GM19351 (cell line): Measurements from ENCODE around the gene ERVK3-1.
A peak's percentile ranks its signal among the peaks of the same experiment; 100 is the strongest.
"Not testable (repeated sequence)": the region's sequence is repeated elsewhere in the genome, so short reads cannot be mapped to it uniquely, and the experiment has no call there.

Experiments used
- ATAC-seq: cut with Tn5 transposase; IDR thresholded peaks from one replicate; pipeline ENCODE4 v1.9.1; 2021; ENCODE audit warnings: mild to moderate bottlenecking, moderate library complexity; ENCODE audit not compliant: unreplicated experiment

The ERVK3-1 gene

DNA sequence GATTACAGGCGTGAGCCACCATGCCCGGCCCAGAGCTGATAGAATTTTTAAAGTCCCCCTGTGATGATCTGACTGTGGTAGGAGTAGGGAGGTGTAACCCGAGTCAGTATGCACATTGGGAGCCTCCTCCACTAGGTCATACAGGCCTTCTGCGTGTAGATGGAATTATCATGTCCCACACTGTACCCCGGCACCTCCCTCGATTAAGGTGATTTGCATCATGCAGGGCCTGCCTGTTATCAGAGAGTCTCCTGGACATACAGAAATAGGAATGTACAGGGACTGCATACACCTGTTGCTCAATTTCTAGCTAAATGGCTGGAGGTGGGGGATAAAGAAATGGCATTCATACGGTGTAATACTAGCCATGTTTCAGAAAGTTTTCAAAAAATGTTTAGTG, 922 bp upstream of the ERVK3-1 start:
- ATAC-seq, result no peak

DNA sequence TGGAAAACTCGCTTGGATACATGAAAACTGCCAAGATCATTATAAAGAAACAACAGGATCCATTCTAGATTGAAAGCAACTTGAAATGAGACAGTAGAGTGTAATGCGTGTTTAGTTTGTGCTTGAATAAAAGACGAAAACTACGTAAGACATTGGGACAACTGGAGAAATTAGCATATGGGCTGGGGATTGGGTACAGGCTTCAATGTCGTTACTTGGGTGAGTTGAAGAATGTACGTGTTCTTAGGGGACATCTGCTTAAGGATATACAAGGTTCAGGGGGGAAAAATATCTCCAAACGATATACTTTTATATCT, 471 bp upstream of the ERVK3-1 start:
- no peak for ATAC-seq

DNA sequence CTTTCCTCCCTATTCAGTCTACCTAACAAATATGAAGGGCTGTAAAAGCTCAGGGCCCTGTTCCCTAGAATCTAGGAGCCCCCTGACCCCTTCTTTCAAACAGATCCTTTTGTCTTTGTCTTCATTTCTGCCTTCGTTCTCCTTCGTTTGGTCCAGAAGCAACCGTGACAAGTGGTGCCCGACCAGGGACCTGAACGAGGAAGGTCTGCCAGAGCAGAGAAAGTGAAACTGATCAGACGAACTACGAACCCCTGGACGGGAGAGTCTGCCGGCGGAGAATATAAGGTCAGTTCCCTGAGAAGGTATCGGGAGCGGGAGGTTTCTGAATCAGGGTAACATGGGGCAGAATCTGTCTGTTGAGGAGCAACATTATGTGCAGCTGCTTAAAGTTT, 751 bp downstream of the ERVK3-1 start:
- no peak for ATAC-seq

DNA sequence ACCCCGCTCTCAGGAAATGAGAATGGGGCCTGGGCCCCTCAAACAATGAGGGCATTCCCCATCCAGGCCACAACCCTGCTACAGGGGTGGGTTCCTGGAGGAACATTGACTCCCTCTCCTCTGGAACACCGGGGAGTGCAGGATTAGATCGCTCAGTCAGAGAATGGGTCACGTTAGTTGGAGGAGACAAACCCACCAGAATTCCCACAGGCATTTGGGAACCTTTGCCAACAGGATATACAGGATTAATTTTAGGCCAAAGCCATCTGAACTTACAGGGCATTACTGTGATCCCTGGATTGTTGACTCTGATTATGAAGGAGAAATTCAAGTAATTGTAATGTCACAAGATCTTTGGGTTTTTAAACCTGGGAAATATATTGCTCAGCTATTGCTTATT, 2.6 kb downstream of the ERVK3-1 start:
- no peak for ATAC-seq

- ATAC-seq, result not testable (repeated sequence)
Observed at GRCh38 chr19:58310685-58311084, 5.5 kb downstream of the ERVK3-1 start.

- no peak for ATAC-seq
Observed at GRCh38 chr19:58311345-58311865, 6.2 kb downstream of the ERVK3-1 start.

DNA sequence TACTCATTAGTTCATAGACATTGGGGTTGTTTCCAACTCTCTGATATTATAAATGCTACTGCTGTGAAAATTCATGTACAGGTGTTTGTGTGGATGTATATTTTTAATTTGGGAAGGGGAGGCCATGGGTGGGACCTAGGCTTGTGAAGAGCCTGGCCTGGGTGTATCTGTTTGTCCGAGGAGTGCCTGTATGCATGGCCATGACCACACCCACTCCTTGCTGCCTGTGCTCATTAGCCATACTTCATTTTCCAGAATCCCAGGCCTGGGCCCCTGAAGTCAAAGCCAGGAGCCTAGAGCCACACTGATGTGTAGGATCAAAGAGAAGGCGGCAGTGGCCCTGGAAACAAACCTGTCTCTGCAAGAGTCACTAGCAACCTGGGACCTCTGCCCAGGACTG, 10.4 kb downstream of the ERVK3-1 start:
- ATAC-seq, result no peak

DNA sequence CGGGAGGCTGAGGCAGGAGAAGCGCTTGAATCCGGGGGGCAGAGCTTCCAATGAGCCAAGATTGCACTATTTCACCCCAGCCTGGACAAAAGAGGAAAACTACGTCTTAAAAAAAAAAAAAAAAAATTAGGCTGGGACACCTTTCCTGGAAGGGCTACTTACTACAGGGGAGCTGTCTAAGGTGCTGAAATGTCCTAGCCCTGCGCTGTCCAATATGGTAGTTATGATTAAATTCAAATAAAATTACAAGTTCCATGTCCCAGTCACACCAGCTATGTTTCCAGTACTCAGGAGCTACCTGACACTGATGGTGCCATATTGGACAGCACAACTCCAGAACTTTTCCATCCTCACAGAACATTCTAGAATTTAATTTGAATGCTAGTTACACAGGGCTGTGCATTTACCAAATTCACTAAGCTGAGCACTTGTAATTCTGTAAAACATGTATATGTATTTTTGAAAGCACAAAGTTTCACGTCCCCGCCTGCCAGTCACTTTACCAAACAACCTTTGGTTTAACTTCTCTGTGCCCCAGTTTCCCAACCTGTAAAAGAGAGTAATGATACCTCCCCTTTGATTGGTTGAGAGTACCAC, 12.4 kb downstream of the ERVK3-1 start:
- no peak for ATAC-seq

- no peak for ATAC-seq
Observed at GRCh38 chr19:58318297-58318696, 13.1 kb downstream of the ERVK3-1 start.

GRCh38 chr19:58319241-58319640, 14.1 kb downstream of the ERVK3-1 start:
- ATAC-seq, result no peak

- no peak for ATAC-seq
Observed at GRCh38 chr19:58325311-58326022, 20.3 kb downstream of the ERVK3-1 start.

GRCh38 chr19:58326501-58326913, 21.3 kb downstream of the ERVK3-1 start:
- ATAC-seq, result no peak

DNA sequence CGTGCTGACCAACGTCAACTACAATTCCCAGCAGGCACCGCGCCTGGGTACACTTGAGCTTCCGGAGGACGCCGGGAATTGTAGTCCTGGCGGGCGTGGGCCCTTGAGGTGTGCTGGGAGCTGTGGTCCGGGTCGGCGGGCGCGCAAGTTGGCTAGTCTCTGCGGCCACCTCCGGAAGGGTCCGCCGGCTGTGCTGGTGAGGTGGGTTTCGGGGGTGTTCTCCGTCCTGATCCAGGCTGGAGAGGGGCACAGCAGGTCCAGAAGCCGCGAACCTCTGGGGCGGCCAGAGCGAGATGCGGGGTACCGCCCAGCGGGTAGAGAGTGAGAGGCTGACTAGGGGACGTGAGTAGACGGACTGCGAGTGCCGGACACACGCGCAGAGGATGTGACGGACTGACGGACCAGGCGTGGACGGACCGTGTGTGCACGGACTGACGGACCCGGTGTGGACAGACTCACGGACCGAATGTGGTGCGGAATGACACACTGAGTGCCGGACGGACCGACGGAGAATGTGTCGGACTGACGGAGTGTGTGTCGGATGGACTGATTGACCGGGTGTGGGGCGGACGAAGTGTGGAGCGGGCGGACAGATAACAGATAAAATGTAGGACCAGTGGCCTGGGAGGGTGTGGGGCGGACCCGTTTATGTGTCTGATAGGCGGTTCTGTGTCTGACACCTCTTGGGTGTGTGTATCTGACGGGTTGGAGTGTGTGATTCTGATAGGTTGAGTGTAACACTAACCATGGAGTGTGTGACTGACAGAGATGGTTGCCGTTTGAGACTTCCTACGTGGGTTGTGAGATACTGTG, 21.9 kb downstream of the ERVK3-1 start, which contains the start of gene ZSCAN22:
Gene ZSCAN22 (plus strand): TSS at position 81 of the 813 bp plus-strand sequence. CDS start 7,809 bp downstream, outside the sequence.
- ATAC-seq, result peak; percentile 88

DNA sequence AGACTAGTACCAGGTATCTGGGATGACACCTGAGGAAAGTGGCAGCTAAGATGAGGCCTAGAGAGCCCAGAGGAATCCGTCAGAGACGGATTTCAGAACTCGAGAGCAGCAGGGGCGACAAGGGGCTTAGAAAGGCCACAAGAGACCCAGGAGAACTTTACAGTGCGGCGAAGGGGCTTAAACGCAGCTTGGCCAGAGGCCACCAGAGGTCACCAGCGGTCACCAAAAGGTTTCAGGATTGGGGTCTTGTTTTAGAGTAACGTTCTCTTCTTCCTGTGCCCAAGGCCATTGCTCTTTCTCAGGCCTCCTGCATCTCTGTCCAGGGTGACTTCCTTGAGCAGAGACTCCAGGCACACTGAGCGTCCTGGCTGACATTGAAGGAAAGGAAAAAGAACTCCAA, 23.8 kb downstream of the ERVK3-1 start:
- ATAC-seq, result no peak

DNA sequence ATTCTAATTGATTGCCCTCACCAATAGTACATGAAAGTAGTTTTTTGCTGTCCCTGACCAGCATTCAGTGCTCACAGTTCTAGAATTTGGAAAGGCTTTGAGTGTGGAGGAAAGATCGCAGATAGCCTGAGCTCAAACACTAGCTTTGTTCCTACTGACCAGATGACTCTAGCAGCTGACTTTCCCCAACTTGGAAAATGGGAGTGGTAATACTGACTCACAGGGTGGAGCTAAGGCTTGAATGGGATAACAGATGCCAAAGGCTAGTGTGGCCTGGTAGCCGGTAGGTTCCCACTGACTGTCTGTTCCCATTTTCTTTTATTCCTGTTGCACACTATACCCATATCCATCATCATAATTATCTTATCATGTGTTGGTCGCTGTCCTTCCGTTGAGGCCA, 25.3 kb downstream of the ERVK3-1 start:
- no peak for ATAC-seq

DNA sequence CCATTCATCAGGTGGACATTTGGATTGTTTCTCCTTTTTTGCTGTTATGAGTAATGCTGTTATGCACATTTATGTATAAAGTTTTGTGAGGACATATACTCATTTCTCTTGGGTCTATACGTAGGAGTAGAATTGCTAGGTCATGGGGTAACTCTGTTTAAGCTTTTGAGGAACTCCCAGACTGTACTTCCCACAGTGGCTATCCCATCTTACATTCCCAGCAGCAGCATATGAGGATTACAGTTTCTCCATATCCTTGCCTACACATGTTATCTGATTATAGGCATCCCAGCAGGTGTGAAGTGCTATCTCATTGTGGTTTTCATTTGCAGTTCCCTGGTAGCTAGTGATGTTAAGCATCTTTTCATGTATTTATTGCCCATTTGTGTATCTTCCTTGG, 27.5 kb downstream of the ERVK3-1 start:
- ATAC-seq, result no peak

GRCh38 chr19:58334691-58335249, 29.6 kb downstream of the ERVK3-1 start:
- no peak for ATAC-seq

GRCh38 chr19:58335630-58336029, 30.5 kb downstream of the ERVK3-1 start:
- ATAC-seq, result no peak

DNA sequence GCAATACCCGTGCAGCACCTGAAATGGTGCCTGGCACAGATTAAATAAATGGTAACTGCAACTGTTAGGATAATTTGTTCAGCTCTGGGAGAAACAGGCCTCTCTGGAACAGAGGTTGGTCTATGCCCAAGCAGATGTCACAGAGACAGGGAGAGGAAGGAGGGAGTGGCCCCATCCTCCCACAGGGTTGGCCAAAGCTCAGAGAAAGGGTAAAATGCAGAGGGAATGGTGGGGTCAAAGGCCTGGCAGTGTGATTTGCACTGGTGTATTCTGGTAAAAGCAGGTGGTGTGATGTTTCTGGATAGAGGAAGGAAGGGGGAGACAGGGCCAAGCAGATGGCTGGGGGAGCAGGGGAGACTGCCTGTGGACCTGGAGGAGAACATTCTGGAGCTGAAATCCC, 31.0 kb downstream of the ERVK3-1 start:
- ATAC-seq, result no peak

- ATAC-seq, result no peak
Observed at GRCh38 chr19:58336820-58337219, 31.6 kb downstream of the ERVK3-1 start.

GRCh38 chr19:58338336-58338735, 33.2 kb downstream of the ERVK3-1 start:
- no peak for ATAC-seq
